GDM1 (cell line): ENCODE measurements around the gene PBRM1.

Experiments used
- DNase-seq: peaks from one replicate; lab custom pipeline; 2025; lab: John Stamatoyannopoulos, UW

Gene PBRM1

GRCh38 chr3:52574056-52574965, 111.4 kb downstream of the PBRM1 start:
- no peak for DNase-seq

GRCh38 chr3:52572221-52572620, 113.5 kb downstream of the PBRM1 start:
- no peak for DNase-seq

GRCh38 chr3:52570076-52570475, 115.6 kb downstream of the PBRM1 start:
- no peak for DNase-seq

- DNase-seq, result no peak
Measured at GRCh38 chr3:52568069-52568468, 117.6 kb downstream of the PBRM1 start.

GRCh38 chr3:52563984-52564383, 121.7 kb downstream of the PBRM1 start:
- no peak for DNase-seq

GRCh38 chr3:52561028-52561747, 124.5 kb downstream of the PBRM1 start:
- no peak for DNase-seq

GRCh38 chr3:52558436-52558835, 127.3 kb downstream of the PBRM1 start:
- no peak for DNase-seq

- no peak for DNase-seq
Measured at GRCh38 chr3:52557011-52557960, 128.4 kb downstream of the PBRM1 start.

GRCh38 chr3:52555056-52555455, 130.7 kb downstream of the PBRM1 start:
- DNase-seq, result no peak

GRCh38 chr3:52554026-52554755, 131.5 kb downstream of the PBRM1 start:
- DNase-seq, result no peak

- DNase-seq, result no peak
Measured at GRCh38 chr3:52552089-52552488, 133.6 kb downstream of the PBRM1 start.

- DNase-seq, result no peak
Measured at GRCh38 chr3:52551118-52551517, 134.6 kb downstream of the PBRM1 start.

- DNase-seq, result no peak
Measured at GRCh38 chr3:52547143-52547542, 138.6 kb downstream of the PBRM1 start.

GRCh38 chr3:52546111-52546901, 139.4 kb downstream of the PBRM1 start:
- DNase-seq, result no peak

- no peak for DNase-seq
Measured at GRCh38 chr3:52544937-52545336, 140.8 kb downstream of the PBRM1 start.

- no peak for DNase-seq
Measured at GRCh38 chr3:52541050-52541449, 144.7 kb downstream of the PBRM1 start.

GRCh38 chr3:52539010-52539653, 146.6 kb downstream of the PBRM1 start:
- no peak for DNase-seq

- no peak for DNase-seq
Measured at GRCh38 chr3:52537726-52538421, 147.8 kb downstream of the PBRM1 start.

- DNase-seq, result no peak
Measured at GRCh38 chr3:52537165-52537620, 148.5 kb downstream of the PBRM1 start.
